Loucy (cell line): ENCODE data around the gene ERICH4.

ENCODE experiments used
- H2AFZ ChIP-seq: fragments of 200-600 bp; sonication (generic); 2 replicates; pipeline ENCODE4 v1.6.0; 2016; ENCODE audit warnings: antibody characterized with exemption, mild to moderate bottlenecking, low read length, moderate library complexity
- H3F3A ChIP-seq: fragments of 200-600 bp; 2 replicates; pipeline ENCODE4 v1.6.0; 2016; ENCODE audit warnings: antibody characterized with exemption, low read depth, mild to moderate bottlenecking
- H3K27me3 ChIP-seq: fragments of 200-600 bp; sonication (generic); 2 replicates; pipeline ENCODE4 v1.6.1; 2014; ENCODE audit warnings: low read length, mild to moderate bottlenecking; ENCODE audit not compliant: insufficient read depth, poor library complexity, severe bottlenecking
- H3K36me3 ChIP-seq: fragments of 200-600 bp; sonication (generic); 2 replicates; pipeline ENCODE4 v1.6.1; 2016; ENCODE audit warnings: low read length; ENCODE audit not compliant: insufficient read depth
- H3K4me1 ChIP-seq: fragments of 200-600 bp; sonication (generic); 2 replicates; pipeline ENCODE4 v1.5.1; 2014; ENCODE audit warnings: low read length, mild to moderate bottlenecking; ENCODE audit not compliant: insufficient read depth, poor library complexity, severe bottlenecking
- H3K4me2 ChIP-seq: fragments of 200-600 bp; sonication (generic); 2 replicates; pipeline ENCODE4 v1.6.0; 2014; ENCODE audit warnings: antibody characterized with exemption, low read length, low read depth, mild to moderate bottlenecking; ENCODE audit not compliant: poor library complexity, severe bottlenecking
- H3K4me3 ChIP-seq: fragments of 200-600 bp; sonication (generic); 2 replicates; pipeline ENCODE4 v1.5.1; 2014; ENCODE audit warnings: low read length, mild to moderate bottlenecking, mixed read lengths; ENCODE audit not compliant: poor library complexity, severe bottlenecking
- H3K79me2 ChIP-seq: fragments of 200-600 bp; sonication (generic); 2 replicates; pipeline ENCODE4 v1.6.1; 2014; ENCODE audit warnings: low read length; ENCODE audit not compliant: insufficient read depth
- H3K9ac ChIP-seq: fragments of 200-600 bp; sonication (generic); 2 replicates; pipeline ENCODE4 v1.6.0; 2014; ENCODE audit warnings: mild to moderate bottlenecking, low read depth, low read length, moderate library complexity; ENCODE audit not compliant: poor library complexity, severe bottlenecking
- H3K9me2 ChIP-seq: fragments of 200-600 bp; sonication (generic); replicated peaks from 2 replicates; pipeline ENCODE4 v1.6.1; 2016; ENCODE audit warnings: low read depth, low read length, mixed read lengths
- H3K9me3 ChIP-seq: fragments of 200-600 bp; sonication (generic); 2 replicates; pipeline ENCODE4 v1.6.1; 2014; ENCODE audit warnings: mild to moderate bottlenecking, antibody characterized with exemption, low read length, low read depth; ENCODE audit not compliant: insufficient read depth
- H4K20me1 ChIP-seq: fragments of 200-600 bp; sonication (generic); 2 replicates; pipeline ENCODE4 v1.6.0; 2014; ENCODE audit warnings: antibody characterized with exemption, low read length, mild to moderate bottlenecking; ENCODE audit not compliant: insufficient read depth, poor library complexity, severe bottlenecking
- CTCF ChIP-seq: fragments of 200-600 bp; sonication (generic); conservative IDR thresholded peaks from 2 replicates; pipeline ENCODE4 v1.5.1; 2014; ENCODE audit warnings: mild to moderate bottlenecking, antibody characterized with exemption, low read length
- EZH2phosphoT487 ChIP-seq: fragments of 200-600 bp; IDR thresholded peaks from 2 replicates; pipeline ENCODE4 v1.6.1; 2018; ENCODE audit warnings: antibody characterized with exemption, mild to moderate bottlenecking, moderate library complexity, borderline replicate concordance

ERICH4 gene

GRCh38 chr19:41426116-41426841, 16.7 kb upstream of the ERICH4 start:
- H3K4me1 ChIP-seq = peaks cover 18% of the 10 kb centered on the region
- no peaks in the 10 kb centered on the region for H3K27me3 ChIP-seq
- H3K9me3 ChIP-seq = no peaks in the 10 kb centered on the region
- H3K79me2 ChIP-seq = no peaks in the 10 kb centered on the region
- H3K9me2 ChIP-seq = no peaks in the 10 kb centered on the region
- H4K20me1 ChIP-seq = no peaks in the 10 kb centered on the region
- H3F3A ChIP-seq = no peaks in the 10 kb centered on the region
- no peak overlapping the region for H3K4me2 ChIP-seq
- no peak overlapping the region for H3K9ac ChIP-seq
- no peak for TF ChIP-seq EZH2phosphoT487
- no peak for TF ChIP-seq CTCF
- H2AFZ ChIP-seq = no peak overlapping the region
- peaks cover 19% of the 10 kb centered on the region; the same call in 1 of the 2 replicates for H3K36me3 ChIP-seq
- no peak overlapping the region for H3K4me3 ChIP-seq

GRCh38 chr19:41426952-41427646, 15.9 kb upstream of the ERICH4 start, which contains the start of gene B3GNT8:
Gene B3GNT8, minus strand, starts transcription at chr19:41427374. Its CDS starts 596 bp downstream, at chr19:41426778.
- no peak for TF ChIP-seq CTCF
- TF ChIP-seq EZH2phosphoT487 = no peak
- peak within 1 kb of the TSS; percentile 86 for H2AFZ ChIP-seq

GRCh38 chr19:41427647-41428480, 15.1 kb upstream of the ERICH4 start:
- Histone ChIP-seq H3K4me2 (peak overlapping the region; percentile 79), H4K20me1 (no peaks in the 10 kb centered on the region), H3F3A (no peaks in the 10 kb centered on the region), H3K27me3 (no peaks in the 10 kb centered on the region), H3K9me2 (no peaks in the 10 kb centered on the region), H2AFZ (peak overlapping the region; percentile 86), H3K4me1 (peaks cover 18% of the 10 kb centered on the region), H3K9ac (peak overlapping the region; percentile 77), H3K36me3 (peaks cover 19% of the 10 kb centered on the region; the same call in 1 of the 2 replicates), H3K79me2 (no peaks in the 10 kb centered on the region), H3K9me3 (no peaks in the 10 kb centered on the region), H3K4me3 (peak overlapping the region; percentile 70)
- TF ChIP-seq EZH2phosphoT487 (no peak), CTCF (no peak)

More at GRCh38 chr19:41426952-41427646, 15.9 kb upstream of the ERICH4 start, which contains the start of gene B3GNT8:
- Histone ChIP-seq H3K27me3 (no peaks in the 10 kb centered on the region), H4K20me1 (no peaks in the 10 kb centered on the region), H3K4me1 (peaks cover 18% of the 10 kb centered on the region), H3K79me2 (no peaks in the 10 kb centered on the region), H3K36me3 (peaks cover 21% of the 10 kb centered on the region; the same call in 1 of the 2 replicates), H3K4me3 (peak within 1 kb of the TSS; percentile 70), H3F3A (no peaks in the 10 kb centered on the region), H3K4me2 (peak within 1 kb of the TSS; percentile 79), H3K9me2 (no peaks in the 10 kb centered on the region), H3K9me3 (no peaks in the 10 kb centered on the region), H3K9ac (peak within 1 kb of the TSS; percentile 77)
